ENCODE results near the gene KLK10.
"Not testable (repeated sequence)": the region's sequence is repeated elsewhere in the genome, so short reads cannot be mapped to it uniquely, and the experiment has no call there.

The KLK10 gene

DNA sequence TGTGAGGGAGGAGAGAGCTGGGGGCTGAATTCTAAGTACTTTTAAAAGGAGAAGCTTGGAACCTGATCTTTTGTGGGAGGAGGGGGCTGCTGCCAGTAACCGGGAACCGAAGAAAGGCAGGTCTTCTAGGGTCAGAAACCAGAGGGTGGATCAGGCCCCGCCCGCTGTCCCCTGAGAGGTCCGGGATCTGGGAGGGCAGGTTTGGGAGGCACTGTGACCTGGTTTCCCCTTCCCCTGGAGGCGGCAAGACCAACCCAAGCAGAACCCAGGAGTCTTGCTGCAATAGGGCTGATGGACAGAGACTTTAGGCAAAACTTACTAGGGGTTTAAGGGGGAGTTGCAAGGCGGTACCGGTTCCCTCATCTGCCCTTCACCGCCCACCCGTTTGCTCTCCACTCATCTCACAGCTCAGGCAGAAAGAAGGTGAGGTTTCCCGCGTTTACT is 17.4 kb downstream of the KLK10 start:
- no peak for DNase-seq (ENCODE audit: low read depth in 3 of 3)

DNA sequence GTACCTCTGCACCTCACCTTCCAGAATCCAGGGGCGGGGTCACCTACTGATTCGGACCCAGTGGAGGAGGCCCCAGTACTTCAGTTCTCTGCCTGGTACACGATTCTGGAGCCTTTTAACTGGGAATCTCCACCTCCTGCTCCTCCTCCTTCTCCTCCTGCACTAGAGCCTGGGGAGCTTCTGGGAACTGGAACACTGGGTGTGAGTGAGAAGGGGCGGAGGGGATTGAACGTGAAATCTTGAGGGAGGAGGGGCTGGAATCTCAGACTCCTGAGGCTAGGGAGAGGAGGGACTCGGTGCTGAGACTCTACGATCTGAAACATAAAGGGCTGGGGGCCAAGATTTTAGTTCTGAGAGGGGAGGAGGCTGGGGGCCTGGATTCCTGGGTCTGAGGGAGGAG is 18.0 kb downstream of the KLK10 start, which contains the start of gene KLK8:
Gene KLK8 (minus strand): TSS at position 90 of the 400 bp plus-strand sequence. CDS start 437 bp downstream, outside the sequence.
- DNase-seq (ENCODE audit: low read depth in 3 of 3): no peak

DNA sequence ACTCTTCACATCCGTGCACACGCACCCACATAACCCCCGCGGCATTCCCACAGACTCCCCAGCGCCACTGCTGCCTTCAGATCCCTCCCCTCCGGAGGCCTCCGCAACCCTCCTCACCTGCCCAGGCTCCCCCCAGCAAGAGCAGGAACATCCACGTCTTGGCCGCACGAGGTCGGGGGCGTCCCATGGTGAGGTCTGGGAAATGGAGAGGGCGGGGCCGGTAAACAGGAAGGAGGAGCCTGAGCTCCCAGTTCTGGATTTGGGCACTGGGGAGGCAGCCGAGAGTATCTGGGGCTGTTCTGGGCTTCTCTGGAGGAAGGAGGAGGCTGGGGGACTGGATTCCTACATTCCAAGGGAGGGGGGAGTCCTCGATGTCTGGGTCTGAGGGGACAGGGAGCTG is 18.5 kb downstream of the KLK10 start:
- DNase-seq (ENCODE audit: low read depth in 3 of 3): no peak

DNA sequence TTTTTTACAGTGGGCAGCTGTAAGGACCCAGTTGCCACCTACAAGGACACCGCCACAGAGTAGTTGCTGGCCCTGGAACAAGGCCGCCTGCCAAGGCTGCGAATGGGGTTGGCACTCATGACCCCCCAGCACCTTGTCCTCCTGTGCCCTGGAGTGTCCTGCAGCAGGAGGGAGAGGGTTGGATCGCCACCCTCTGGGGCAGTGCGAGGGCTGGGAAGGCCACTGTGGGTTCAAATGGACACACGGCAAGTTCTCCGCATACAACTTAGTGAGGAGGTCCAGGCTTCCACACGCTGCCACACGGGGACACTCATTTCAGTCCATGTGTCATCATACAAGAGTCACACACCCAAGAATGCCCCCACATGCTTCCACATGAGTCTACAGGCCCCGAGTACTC is 19.1 kb downstream of the KLK10 start:
- no peak for DNase-seq (ENCODE audit: low read depth in 3 of 3)

DNA sequence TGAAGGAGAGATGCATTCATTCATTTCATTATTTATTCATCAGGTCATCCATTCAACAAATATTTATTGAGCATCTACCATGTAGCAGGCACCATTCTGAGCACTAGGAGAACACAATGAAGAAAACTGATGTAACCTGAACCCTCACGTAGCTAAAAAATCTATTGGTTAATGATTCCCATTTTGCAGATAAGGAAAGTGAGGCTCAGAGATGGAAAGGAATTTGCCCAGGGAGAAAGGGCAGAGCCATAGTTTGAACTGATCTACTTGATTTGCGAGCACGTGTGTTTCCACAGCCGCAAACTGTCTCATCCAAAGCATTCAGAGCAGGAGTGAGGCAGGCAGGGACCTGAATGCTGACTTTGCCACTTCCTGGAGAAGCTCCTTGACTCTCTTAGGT is 20.8 kb downstream of the KLK10 start:
- no peak for DNase-seq (ENCODE audit: low read depth in 3 of 3)

DNA sequence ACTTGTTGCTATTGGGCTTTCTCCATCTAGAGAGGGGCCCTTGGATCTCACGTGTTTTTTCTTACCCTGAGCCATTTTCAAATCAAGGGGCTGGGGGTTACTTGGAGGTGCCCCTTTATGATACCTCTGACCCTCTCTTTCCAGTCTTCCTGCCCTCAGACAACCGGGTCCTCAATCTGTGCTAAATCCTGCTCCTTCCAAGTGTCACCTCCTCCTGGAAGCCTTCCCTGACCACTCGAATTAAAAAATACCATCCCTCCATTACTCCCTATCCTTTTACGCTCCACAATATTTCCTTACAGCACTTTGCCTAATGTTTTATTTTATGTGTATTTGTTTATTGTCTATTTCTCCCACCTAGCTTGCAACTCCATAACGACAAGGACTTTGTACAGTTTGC is 21.4 kb downstream of the KLK10 start:
- no peak for DNase-seq (ENCODE audit: low read depth in 3 of 3)

DNA sequence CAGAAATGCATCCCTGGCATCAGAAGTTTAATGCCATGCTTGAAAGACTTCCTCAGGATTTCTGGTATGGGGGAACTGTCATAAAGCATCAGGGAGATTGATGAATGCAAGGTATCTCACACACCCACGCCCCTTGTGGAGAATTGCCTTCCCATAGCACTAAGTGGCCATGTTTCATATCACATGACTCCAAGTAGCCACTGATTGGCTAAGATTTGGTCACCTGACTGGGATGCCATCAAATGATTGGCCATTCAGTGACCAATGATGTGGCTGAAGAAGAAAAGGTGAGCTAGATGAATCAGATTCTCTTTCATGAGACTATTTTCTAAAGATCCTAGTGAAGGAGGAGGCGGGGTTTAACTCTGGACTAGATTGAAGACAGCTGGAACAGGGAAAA is 25.4 kb downstream of the KLK10 start:
- no peak for DNase-seq (ENCODE audit: low read depth in 3 of 3)

DNA sequence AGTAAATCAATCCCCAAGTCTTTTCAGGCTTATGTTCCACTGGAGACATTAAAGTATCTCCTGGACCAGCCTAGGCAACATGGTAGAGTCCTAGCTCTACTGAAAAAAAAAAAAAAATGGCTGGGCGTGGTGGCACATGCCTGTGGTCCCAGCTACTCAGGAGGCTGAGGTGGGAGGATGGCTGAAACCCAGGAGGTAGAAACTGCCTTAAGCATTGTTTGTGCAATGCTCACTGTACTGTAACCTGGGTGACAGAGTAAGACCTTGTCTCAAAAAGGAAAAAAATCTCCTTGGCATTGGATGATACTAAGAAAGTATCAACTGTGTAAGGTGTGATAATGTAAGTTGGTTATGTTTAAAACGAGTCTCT is 26.9 kb downstream of the KLK10 start:
- DNase-seq (ENCODE audit: low read depth in 3 of 3): no peak

DNA sequence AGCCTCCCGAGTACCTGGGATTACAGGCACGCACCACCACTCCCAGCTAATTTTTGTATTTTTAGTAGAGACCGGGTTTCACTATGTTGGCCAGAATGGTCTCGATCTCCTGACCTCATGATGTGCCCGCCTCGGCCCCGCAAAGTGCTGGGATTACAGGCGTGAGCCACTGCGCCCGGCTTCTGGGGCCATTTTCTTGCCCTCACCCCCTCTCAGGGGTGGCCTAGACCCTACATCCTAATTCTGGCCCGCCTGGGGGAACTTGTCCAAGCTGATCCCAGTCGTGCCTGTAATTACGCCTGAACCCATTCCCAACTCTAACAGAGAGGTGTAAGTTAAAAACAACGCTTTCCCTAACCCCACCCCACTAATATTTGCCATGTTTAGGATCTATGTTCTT is 35.1 kb downstream of the KLK10 start:
- DNase-seq (ENCODE audit: low read depth in 3 of 3): not testable (repeated sequence)

DNA sequence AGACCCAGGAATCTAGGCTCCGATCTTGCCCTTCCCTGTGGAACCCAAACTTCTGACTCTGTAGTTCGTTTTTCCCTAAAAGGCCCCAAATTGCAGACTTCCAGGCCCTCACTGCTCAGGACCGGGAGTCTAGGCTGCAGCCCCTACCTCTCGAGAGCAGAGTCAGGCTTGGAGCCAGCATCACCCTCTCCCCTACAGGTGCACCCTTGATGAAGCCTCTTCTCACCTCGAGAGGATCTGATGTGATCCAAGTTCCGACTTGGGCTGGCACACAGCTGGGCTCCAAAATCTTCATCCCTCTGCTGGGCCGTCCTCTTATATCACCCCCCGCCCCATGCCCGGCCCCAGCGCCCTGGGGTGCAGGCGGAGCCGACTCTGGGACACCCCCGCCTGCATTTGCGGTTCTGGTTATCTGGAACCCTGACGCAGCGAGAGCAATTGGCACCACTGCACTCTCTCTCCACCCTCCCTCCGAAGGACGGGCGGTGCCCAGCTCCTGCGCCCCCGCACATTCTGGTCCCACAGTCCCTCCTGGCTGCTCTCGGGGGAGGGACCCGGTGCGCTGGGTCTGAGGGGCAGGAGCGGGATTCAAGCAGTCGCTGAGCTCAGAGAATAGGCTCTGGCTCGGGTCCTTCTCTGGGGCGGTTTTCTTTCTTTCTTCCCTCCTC is 35.8 kb downstream of the KLK10 start, which contains the start of gene KLK7:
Gene KLK7 (minus strand): TSS at position 293 of the 668 bp plus-strand sequence. CDS start 1,518 bp downstream, outside the sequence.
- DNase-seq (ENCODE audit: low read depth in 3 of 3): no peak

DNA sequence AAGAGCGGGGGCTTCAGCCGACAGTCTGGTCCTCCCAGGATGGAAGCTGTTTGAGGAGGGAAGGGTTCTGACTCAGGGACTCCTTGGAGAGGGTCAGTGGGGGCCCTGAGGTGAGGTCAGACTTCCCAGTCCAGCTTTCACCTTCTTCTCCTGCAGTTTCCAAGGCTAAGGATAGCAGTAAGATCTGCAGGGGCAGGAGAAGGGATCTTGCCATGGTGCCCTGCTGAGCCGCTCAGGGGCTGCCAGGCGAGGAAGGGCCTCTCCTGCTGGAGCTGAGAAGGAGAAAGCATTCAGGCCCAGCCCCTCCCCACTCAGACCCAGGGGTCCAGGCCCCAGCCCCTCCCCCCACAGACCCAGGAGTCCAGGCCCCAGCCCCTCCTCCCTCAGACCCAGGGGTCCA is 37.3 kb downstream of the KLK10 start:
- no peak for DNase-seq (ENCODE audit: low read depth in 3 of 3)

DNA sequence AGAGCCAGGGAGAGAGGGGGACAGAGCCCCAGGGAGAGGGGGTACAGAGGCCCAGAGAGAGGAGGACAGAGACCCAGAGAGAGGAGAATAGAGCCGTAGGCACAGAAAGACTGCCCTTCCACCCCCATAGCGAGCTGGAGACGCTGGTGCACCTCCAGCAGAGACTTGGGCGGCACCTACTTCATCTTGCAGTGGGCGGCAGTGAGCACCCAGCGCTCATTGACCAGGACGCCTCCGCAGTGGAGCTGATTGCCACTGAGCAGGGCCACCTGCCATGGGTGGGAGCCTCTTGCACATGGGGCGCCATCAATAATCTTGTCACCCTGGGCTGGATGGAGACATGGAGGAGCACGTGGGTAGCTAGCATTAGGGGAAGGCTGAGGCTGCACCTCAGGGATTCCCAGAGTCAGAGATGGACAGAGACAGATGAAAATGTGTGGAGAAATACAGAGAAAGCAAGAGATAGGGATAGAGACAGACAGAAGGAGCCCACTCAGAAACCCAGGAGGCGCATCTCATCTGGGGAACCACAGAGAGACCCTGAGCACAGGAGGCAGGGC is 37.8 kb downstream of the KLK10 start:
- DNase-seq (ENCODE audit: low read depth in 3 of 3): no peak

DNA sequence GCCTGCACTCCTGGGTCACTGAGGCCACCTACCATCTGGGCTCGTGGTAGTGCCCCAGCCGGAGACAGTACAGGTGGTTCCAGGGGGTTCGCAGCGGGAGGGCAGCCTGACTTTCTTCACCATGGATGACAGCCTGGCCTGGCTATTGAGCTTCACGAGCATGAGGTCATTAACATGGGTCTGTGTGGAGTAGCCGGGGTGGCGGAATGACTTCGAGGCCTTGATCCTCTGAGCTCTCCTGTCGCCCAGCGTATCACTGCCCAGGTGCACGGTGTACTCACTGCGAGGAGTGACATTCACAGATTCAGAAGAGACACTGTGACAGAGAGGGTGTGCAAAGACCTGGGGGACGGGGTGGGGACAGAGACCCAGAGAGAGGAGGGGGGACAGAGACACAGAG is 39.3 kb downstream of the KLK10 start:
- DNase-seq (ENCODE audit: low read depth in 3 of 3): no peak

DNA sequence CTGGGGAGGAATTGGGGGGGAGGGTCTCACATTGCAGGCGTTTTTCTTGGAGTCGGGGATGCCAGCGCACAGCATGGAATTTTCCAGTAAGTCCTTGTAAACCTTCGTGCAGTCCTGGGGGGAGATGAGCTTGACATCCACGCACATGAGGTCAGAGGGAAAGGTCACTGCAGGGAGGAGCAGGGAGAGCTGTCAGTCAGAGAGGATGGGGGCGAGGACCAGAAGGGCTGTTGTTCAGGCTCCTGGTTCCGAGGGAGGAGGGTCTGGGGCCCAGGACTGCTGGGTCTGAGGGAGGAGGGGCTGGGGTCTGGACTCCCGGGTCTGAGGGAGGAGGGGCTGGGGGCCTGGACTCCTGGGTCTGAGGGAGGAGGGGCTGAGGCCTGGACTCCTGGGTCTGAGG is 39.8 kb downstream of the KLK10 start:
- DNase-seq (ENCODE audit: low read depth in 3 of 3): no peak

DNA sequence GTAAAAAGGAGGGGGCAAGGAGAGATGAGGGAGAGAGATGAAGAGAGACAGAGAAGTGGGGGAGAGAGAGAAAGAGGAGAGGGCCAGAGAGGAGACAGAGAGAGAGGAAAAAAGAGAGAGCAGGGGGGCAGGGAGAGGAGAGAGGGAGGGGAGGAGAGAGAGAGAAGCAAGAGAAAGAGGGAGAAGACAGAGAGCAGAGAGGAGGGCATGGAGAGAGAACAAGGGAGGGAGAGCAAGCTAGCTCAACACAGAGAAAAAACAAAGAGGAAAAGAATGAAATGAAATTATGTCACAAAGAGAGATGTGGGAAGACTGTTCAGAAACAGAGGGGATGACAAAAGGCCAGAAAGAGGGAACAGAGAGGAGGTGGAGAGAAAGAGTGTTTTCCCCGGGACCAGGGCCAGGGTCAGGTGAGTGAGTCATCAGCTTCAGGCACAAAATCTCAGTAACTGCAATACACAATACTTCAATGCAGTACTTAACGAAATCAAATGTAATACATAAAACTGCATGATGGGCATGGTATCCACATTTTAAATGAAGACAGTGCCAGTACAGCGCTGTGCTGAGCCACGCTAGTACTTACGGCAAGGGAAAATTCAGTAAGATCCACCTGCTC is 40.6 kb downstream of the KLK10 start:
- no peak for DNase-seq (ENCODE audit: low read depth in 3 of 3)

DNA sequence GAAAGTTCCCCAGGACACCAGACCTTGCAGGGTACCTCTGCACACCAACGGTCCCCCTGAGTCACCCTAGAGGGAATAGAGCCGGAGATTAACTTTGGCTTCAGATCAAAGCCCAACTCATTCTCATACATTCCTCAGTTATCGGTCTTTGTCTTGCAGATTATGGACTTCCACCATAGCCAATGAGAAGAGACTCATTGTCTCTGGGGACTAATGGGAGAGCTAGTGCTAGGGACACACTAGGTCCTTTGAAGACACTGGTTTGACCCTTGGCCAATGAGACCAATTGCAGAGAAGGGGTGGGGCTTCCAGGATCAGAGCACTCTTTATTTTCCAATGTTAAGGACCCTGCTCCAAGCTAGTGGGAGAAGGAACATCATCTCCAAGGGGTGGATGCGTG is 41.9 kb downstream of the KLK10 start:
- DNase-seq (ENCODE audit: low read depth in 3 of 3): no peak

DNA sequence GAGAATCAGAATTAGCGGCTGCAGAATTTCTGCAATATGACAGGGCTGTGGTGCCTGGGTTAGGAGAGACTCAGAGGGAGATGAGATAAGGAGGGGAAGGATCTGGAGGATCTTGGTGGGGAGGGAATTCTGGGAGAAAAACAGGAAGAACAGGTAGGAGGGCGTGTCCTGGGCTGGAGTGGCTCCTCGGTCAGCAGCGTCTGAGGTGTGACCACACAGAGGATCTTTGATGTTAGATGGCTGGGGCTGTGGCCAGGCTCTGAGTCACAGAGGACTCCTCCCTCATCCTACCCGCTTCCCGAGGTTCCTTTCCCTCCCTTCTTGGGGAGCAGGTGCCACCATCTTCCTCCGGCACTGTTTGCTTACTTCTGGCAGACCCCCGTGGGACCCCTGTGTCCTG is 43.7 kb downstream of the KLK10 start:
- DNase-seq (ENCODE audit: low read depth in 3 of 3): no peak

DNA sequence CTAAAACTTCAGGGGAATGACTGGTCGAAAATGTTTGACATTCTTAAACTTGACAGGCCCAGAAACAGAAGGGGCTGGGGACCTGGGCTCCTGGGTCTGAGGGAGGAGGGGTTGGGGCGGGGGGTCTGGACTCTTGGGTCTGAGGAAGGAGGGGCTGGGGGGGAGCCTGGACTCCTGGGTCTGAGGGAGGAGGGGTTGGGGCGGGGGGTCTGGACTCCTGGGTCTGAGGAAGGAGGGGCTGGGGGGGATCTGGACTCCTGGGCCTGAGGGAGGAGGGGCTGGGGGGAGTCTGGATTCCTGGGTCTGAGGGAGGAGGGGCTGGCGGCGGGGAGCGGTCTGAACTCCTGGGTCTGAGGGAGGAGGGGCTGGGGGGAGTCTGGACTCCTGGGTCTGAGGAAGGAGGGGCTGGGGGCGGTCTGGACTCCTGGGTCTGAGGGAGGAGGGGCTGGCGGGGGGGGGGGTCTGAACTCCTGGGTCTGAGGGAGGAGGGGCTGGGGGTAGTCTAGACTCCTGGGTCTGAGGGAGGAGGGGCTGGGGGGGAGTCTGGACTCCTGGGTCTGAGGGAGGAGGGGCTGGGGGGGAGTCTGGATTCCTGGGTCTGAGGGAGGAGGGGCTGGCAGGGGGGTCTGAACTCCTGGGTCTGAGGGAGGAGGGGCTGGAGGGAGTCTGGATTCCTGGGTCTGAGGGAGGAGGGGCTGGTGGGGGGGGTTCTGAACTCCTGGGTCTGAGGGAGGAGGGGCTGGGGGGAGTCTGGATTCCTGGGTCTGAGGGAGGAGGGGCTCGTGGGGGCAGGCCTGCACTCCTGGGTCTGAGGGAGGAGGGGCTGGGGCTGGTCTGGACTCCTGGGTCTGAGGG is 44.6 kb downstream of the KLK10 start:
- no peak for DNase-seq (ENCODE audit: low read depth in 3 of 3)

DNA sequence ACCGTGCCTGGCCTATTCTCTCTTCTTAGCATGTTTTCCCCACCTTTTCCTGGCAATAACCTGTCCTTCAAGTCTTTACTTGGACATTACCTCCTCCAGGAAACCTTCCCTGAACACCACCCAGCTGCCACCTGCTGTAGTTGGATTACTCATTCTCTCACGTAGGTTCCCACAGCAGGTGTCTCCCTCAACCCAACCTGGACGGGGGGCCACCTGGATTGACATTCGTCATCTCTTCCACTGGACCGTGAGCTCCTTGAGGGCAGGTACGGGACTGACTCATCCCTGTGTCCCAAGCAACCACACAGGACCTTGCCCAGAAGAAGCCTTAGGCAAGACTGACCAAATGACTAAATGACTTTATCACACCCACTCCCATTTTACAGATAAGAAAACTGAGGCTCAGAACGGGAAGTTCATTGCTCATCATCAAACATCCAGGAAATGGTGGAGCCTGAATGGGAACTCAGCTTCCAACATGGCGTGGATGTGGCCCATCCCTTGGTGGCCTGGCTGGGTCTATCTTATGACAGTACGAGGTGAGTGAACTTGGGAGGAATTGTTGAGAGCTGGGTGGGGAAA is 46.6 kb downstream of the KLK10 start:
- DNase-seq (ENCODE audit: low read depth in 3 of 3): no peak

DNA sequence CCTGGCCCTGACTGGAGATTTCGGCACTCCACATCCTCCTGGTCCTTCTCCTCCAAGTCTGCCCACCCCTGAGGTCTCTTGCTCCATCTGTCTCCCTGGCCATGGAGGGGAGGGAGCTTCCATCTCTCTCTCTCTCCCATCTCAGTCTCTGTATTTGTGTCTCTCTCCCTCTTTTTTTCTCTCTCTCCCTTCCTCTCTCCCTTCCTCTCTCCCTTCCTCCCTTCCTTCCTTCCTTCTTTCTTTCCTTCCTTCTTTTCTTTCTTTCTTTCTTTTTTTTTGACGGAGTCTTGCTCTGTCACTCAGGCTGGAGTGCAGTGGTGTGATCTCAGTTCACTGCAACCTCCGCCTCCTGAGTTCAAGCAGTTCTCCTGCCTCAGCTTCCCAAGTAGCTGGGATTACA is 49.7 kb downstream of the KLK10 start:
- DNase-seq (ENCODE audit: low read depth in 3 of 3): not testable (repeated sequence)

DNA sequence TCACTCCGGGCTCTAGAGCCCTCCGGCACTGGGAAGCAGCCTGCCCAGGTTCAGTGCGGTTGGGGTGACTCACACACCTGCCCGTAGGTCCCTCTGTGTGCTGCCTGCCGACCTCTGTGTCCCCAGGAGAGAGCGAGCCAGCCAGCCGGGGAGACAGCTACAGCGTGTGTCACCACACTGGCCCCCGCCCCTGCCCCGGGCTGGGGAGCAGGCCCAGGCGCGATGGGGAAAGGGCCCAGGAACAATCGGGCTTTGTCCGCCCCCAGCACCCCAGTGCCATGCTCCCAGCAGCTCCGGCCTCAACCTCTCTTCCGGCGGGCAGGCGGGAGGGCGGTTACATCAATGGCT is 50.1 kb downstream of the KLK10 start, which contains the start of gene KLK6:
Gene KLK6 (minus strand): TSS at position 179 of the 348 bp plus-strand sequence. CDS start 1,487 bp downstream, outside the sequence.
- no peak for DNase-seq (ENCODE audit: low read depth in 3 of 3)
